HG02571 (cell line): ENCODE measurements around the gene ADISSP.

Experiments
- ATAC-seq: cut with Tn5 transposase; IDR thresholded peaks from one replicate; pipeline ENCODE4 v1.9.1; 2021; ENCODE audit warnings: mild to moderate bottlenecking, moderate library complexity; ENCODE audit not compliant: unreplicated experiment

ADISSP gene

DNA sequence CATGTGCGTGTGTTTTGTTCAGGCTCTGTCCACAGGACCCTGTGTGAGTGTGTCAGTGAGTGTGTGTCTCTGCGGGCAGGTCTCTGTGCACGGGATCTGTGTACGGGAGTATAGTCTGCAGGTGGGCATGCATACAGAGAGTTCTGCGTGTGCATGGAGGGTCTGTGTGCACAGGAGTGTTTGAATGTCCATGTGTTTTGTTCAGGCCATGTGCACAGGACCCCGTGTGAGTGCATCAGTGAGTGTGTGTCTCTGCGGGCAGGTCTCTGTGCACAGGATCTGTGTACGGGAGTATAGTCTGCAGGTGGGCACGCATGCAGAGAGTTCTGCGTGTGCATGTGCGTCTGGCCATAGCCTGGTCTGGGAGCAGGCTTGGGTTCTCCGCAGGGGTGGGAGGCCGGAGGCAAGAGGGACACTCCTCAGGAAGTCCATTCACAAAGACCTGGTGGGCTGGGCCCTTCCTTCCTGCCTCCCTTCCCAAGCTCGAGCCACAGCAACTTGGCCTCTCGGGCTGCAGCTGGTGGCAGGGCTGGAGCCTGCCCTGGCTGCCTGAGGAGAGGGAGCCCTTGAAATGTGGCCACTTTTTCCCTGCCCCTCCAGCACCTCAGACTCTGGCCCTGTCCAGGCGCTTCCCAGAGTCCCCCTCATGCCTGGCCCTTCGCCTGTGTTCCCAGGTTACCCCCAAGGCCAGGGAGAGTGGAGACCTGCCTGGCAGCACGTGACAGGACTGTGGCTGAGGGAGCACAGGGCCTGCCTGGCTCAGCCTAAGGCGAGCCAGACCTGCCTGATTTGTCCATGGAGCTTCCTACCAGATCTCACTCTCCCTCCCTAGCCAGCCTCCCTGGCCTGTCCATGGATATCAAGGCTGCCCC lies 28.3 kb downstream of the ADISSP start:
- no peak for ATAC-seq

DNA sequence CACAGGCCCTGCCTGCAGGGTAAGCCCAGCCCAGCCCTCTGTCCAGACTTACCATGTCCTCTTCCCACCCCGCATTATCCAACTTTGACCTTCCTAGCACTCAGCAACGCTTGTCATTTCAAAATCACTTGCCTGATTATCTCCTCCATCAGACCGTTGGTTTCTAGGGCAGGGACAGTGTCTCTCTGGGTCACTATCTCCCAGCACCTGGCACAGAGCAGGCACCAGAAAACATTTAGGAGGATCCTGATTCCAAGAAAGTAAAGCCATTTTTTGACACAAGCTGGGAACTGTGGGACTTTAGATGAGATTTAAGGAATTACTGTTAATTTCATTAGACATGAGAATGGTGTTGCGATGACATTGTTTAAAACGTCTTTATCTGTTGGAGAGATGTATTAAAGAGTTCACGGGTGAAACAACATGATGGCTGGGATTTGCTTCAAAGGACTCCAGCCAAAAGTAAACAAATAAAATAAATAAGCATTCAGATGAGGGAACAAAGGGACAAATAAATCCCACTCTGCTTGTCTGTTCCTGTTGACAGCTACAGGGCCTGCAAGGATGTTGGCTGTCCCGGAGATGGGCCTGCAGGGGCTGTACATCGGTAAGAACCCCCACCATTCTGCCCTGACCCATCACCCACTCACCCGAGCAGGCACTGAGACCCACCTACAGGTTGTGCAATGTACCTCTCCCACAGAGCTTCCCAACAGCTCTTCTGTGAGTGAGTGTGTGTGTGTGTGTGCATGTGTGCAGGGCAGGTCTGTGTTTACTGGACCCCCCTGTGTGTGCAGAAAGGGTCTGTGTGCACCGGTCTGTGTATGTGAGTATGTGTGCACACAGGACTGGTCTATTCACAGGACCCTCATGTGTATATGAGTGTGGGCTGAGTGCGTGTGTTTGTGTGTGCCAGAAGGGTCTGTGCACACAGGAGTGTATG lies 29.2 kb downstream of the ADISSP start:
- no peak for ATAC-seq

DNA sequence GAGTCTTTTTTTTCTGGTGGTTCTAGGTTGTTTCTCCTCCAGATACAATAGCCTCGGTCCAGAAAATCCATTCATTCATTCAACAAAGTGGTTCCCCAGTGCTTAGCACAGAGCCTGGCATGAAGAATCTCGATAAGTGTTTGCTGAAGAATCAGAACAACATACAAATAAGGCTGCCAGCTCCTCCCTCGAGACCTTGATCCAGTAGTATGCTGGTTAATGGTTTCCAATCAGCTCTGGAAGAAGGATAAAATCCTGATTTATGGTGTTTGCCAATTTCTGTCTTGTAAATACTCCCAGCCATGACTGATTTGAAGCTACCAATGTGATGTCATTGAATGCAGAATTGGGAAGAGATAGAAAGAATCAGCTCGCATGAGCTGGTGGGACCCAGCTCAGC lies 31.8 kb downstream of the ADISSP start:
- ATAC-seq: no peak

DNA sequence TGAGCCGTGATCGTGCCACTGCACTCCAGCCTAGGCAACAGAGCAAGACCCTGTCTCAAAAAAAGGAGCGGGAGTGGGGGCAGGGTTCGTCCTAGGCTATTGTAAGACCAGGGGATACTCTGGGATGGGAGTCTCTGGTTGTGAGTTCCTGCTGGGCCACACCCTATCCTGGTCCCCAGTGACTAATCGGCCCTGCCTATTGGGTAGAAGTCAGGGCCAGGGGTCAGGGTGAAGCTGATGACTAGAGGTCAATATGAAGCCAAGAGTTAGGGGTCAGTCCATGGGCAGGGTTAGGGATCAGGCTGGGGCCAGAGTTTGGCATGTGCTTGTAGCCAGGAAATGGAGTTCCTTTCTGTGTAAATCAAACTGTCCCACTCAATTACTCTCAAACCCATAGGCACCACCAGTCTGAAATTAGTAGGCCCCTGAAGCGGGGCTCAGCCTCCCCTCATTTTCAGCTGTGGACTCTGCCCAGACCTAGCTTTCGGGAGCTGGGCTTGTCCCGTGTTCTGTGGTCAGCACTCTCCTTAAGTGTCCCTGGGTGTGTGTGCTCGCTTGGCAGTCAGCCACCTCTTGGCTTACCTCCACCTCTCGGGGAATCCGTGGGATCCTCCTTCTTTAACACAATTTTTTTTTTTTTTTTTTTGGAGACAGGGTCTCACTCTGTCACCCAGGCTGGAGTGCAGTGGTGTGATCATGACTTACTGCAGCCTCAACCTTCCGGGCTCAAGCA lies 33.3 kb downstream of the ADISSP start:
- ATAC-seq: no peak

DNA sequence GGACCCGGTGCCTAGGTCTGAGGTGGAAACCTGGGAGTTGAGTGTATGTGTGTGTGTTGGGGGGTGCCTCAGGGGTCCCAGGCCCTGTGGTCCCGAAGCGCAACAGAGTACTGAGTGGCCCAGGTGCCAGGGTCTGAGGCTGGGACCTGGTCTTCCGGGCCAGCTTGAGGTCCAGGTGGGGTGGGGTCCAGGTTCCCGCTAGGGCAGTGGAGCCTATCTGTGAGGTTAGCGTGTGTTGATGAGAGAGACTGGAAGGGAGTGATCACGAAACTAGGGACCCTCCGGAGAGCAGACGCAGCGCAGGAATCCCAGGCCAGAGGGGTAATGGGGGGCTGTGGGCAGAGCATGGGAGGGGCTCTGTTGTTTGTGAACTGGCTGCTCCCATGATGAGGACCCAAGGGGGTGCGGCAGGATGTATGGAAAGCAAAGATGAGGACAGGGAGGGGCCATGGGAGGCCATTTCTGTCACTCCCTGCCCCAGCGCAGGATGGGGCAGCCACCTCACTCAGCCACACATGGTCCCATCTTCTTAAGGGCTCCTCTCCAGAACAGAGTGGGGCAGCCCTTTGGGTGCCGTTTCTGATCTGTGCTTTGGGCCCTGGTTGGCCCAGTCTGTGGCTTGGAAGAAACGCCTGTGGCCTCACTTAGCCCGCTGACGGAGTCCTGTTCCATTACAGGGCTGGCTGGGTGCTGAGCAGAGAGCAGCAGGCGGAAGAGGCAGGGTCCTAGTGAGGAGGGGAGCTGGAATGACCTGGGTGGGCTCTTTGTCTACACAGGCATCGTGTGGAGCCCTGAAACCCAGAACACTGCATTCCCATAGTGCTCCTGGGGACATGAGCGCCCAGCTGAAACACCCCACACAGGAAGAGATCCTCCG lies 34.2 kb downstream of the ADISSP start:
- ATAC-seq: no peak

DNA sequence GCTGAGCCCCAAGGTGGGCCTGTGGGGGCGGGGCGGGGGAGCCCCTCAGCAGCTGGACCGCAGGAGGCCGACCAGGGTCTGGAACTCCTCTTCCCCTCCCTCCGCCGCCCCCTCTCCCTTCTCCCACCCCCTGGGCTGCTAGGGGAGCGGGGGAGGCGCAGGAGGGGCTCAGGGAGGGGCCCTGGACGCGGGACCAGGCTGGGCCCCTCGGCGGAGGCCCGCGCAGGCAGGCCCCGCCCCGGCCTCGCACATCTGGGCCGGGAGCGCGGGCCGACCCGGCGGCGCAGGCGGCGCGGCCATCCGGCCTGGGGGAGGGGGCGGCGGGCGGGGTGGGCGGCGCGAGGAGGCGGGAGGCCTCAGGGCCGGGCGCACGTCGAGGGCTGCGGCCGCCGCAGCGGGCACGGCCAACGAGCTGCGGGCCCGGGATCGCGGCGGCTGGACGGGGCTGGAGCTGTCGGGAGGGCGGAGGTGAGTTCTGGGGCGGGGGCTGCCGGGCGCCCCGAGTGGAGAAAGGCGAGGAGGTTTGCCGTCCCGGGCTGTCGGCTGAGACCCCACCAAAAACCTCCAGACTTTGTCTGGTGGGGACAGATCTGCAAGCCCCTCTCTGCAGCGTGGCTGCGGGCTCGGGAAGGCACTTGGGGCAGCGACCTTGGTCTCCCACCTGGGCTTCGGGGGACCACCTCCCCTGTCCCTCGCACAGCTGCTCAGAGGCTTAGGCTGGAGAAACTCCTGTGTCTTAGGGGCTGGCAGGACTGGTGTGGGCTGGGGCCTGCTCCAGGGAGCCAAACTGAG lies 35.0 kb downstream of the ADISSP start, which contains the start of gene HSPA12B:
Gene HSPA12B (plus strand): TSS at position 359 of the 792 bp plus-strand sequence. CDS start 5,990 bp downstream, outside the sequence.
- ATAC-seq: no peak

DNA sequence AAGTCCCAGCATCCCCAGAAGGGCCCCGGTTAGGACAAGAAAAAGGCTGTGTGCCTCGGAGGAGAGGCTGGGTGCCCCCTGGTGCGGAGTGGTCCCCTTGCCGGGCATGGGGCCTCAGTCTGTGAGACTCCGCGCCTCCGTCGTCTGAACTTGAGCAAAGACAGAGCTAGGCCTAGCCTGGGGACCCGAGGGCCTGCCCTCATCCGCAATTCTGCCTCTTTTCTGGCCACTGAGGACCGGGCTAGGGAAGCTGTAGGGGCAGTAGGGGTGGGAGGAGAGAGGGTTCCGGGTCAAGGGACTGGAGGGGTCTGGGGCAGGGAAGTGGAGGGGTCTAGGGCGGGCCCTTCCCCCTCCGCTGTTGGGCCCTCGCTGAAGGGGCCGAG lies 35.6 kb downstream of the ADISSP start:
- ATAC-seq: no peak

DNA sequence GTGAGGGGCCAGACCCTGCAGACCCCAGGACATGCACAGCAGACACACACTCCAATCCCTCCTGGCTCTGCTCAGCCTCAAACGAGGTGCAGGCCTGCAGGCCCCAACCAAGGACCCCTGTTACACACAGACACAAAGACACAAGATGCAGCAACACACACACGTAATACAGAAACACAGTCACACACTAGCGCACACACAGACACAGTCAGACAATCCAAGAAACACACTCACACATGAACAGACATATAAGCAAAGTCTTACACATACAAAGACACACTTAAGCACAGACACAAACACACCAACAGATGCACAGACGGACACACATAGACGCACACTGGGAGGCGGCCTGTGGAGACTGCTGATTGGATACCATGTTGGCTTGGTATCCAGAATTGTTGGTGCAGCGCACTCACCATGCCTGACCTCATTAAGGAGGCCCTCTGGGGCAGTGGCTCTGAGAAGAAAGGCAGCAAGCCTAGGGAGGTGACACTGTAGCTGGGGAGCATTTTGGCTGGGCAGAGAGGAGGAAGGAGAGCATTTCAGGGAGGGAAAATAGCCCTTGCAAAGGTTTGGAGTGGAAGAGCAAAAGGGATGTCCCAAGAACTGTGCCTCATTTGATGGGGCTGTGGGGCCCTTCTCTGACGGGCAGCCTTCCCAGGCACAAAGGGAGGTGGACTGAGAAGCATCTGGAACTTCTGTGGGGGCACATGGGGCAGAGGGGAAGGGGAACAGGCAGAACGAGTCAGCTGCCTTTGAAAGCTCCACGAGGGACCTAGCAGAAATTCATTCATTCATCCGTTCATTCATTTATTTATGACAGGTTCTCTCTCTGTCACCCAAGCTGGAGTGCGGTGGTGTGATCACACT lies 36.5 kb downstream of the ADISSP start:
- ATAC-seq: no peak

DNA sequence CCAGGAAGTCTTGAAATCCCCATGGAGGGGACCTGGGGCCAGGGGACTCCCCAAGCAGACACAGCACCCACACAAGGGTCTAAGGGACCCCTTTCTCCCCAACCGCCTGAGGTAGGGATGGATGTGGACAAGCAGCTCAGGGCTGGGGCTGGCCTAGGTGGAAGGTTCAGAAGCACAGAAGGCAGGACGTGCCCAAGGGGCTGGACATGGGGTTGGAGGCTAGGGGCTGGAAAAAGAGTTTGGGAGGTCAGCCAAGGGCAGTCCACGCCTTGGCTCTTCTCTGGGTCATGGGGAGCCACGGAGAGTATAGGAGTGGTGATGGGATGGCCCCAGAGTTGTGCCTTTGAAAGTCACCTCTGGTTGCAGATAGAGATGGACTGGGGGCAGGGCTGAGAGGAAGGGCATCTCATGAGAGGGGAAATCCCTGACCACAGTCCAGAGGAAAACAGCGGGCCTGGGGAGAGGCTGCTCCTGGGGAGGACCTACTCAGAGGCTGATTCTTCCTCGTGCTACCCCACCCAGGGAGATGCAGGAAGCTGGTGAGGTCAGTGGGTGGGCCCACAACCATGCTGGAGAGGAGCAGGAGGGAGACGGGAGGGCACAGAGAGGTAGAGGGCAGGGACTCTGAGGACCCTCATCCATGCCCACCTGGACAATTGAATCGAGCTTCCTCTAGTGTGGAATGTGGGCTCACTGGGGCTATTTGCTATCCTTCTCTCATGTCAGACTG lies 37.6 kb downstream of the ADISSP start:
- no peak for ATAC-seq

DNA sequence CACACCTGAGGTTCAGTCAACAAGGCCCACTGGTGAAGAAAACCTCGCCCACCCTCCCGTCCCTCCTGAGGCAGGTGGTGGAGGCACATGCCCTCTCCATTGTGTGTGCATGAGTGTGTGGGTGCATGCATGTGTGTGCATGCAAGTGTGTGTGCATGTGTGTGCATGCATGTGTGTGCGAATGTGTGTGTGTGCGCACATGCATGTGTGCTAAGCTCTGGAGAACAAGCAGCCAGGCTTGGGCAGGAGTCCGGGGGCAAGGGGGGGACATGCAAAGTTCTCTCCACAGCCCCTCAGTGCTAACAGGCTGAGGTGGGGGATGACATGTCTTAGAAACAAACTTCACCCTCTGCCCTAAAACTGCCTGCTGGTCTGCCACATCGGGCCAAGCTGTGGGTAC lies 38.2 kb downstream of the ADISSP start:
- no peak for ATAC-seq

DNA sequence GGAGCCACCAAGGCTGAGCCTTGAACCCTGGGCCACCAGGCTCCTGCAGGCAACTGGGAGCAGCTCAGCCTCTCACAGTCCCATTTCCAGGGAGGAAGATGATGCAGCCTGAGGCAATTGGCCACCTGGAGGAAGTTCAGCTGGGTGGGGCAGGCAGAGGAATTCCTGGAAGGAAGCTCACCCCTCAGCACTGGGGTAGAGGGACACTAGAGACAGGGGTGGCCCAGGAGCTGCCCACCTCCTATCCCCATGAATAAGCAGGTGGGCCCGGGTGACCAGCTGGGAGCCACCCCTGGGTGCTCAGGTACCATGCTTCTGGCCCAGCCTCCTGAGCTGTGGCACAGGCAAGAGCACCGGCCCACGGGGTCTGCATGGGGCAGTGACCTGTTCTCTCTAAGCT lies 38.7 kb downstream of the ADISSP start:
- no peak for ATAC-seq

DNA sequence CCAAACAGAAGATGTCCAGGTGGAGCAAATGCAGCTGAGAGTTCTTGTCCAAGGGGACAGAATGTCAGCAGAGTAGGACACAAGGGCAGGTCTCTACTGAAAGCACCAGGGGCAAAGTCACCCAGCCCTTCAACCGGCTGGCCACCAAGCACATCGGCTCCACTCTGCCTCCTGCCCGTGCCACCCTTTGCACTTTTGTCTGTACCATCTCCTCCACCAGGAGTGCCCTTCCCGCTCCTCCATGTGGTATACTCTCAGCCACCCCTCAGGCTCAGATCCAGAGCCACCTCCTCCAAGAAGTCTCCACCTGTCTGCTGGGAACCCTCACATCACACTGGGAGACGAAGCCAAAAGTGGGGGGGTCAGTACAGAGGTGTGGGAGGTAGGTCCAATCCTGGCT lies 39.2 kb downstream of the ADISSP start:
- no peak for ATAC-seq

DNA sequence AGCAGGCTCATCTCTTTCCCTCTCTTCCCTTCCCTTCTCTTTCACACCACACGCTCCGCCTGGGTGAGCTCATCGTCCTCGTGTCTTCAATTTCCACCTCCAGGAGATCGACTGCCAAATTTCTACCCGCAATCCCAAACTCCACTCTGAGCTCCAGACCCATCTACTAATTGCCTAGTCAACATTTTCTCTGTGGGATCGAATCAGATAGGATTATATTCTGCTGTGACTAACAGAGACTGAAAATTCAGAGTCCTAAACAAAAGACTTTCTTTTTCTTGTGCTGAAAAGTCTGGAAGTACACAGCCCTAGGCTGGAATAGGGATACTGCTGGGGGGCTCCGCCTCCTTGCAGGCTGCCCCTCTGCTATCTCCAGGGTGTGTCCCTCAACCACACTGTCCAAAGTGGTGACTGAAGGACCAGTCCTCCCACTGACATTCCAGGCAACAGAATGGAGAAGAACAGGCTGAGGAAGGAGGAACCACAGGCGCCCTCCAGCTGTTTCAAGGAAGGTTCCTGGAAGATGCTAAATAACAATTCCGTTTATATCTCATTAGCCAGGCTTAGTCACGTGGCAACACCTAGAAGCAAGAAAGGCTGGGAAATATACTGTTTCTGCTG lies 40.0 kb downstream of the ADISSP start:
- ATAC-seq: no peak

DNA sequence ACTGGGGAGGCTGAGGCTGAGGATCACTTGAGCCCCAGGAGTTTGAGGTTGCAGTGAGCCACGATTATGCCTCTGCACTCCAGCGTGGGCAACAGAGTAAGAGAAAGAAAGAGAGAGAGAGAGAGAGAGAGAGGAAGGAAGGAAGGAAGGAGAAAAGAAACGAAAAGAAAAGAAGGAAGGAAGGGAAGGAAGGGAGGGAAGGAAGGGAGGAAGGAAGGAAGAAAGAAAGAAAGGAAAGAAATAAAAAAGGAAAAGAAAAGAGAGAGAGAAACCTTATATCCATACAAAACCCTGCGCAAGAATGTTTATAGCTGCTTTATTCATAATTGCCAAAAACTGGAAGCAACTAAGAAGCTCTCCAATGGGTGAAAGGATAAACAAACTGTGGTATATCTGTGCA lies 43.2 kb downstream of the ADISSP start:
- ATAC-seq: no peak

DNA sequence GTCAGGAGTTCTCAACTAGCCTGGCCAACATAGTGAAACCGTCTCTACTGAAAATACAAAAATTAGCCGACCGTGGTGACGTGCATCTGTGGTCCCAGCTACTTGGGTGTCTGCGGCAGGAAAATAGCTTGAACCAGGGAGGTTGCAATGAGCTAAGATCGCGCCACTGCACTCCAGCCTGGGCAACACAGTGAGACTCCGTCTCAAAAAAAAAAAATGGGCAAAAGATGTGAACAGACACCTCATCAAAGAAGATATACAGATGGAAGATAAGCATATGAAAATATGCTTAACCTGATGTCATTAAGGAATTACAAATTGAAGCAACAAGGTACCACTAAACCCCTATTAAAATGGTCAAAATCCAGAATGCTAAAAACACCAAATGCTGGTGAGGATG lies 44.3 kb downstream of the ADISSP start:
- no peak for ATAC-seq

DNA sequence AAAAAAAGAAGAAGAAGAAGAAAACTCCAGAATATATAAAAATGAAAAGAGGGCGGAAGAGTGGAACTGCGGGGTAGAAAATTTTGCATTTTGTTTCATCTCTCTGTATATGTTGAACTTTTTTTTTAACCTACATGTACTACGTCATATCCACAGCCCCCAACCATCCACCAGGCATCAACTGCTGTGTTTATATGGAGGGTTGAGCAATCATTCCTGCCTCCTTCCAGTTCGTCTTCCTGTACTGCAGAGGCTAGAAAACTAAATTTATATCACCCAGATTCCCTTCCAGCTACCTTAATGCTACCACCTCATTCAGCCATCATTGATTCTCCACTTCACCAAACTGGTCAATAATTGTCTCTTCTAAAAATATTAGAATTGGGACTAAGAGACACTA lies 45.6 kb downstream of the ADISSP start:
- ATAC-seq: no peak

DNA sequence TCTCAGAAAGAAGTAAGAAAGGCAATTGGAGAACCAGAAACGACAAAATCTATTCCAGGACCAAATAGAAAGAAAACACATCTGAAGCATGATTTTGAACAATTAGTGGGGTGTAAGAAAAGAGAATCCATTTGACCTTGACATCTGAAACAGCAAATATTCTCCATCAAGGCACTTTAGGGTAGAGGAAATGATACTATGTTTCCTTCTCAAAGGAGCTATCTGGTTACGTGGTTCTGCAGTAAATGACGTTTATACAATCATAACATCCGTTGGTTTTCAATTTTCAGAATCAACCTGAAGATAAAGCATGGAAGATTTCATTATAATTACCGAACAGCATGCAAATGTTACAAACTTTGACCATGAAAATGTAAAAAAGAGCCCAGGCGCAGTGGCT lies 46.9 kb downstream of the ADISSP start:
- no peak for ATAC-seq
